Transverse colon (tissue), 3 donors: ENCODE measurements around the gene TUT7.

ENCODE experiments used
- CTCF ChIP-seq, 5 experiments: fragments of 200-600 bp in 3 of 5; fragments of 450-650 bp in 2 of 5; sonication (generic) in 3 of 5; IDR thresholded peaks; 1 replicate in 2 of 5; 2 replicates in 3 of 5; pipeline ENCODE4 v1.5.1; 2016 to 2017; ENCODE audit warnings: antibody characterized with exemption in 5 of 5, inconsistent platforms in 3 of 5, mild to moderate bottlenecking in 2 of 5, moderate library complexity in 1 of 5
- EP300 ChIP-seq: sonication (generic); formaldehyde crosslinking; IDR thresholded peaks from one replicate; pipeline ENCODE4 v1.6.1; 2017; ENCODE audit warnings: antibody characterized with exemption, low read depth

- TF ChIP-seq EP300 (no peak), CTCF (IDR thresholded peaks at IDR 0.05) (no peak)
These were observed 29.3 kb downstream of the TUT7 start for GRCh38 chr9:86324901-86325300.
